ENCODE results near the gene INO80C. TPM values are rescaled to one million over a fixed set of nuclear protein-coding genes. Genes with fewer than 3 reads are reported as not detected.

The INO80C gene
- total RNA-seq, 1 donor from 2014 or later, result 11.3 TPM

- TF ChIP-seq, protein P1, sequence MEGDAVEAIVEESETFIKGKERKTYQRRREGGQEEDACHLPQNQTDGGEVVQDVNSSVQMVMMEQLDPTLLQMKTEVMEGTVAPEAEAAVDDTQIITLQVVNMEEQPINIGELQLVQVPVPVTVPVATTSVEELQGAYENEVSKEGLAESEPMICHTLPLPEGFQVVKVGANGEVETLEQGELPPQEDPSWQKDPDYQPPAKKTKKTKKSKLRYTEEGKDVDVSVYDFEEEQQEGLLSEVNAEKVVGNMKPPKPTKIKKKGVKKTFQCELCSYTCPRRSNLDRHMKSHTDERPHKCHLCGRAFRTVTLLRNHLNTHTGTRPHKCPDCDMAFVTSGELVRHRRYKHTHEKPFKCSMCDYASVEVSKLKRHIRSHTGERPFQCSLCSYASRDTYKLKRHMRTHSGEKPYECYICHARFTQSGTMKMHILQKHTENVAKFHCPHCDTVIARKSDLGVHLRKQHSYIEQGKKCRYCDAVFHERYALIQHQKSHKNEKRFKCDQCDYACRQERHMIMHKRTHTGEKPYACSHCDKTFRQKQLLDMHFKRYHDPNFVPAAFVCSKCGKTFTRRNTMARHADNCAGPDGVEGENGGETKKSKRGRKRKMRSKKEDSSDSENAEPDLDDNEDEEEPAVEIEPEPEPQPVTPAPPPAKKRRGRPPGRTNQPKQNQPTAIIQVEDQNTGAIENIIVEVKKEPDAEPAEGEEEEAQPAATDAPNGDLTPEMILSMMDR (IDR thresholded peaks at IDR 0.05; ENCODE audit: insufficient read depth, low read length, poor library complexity, severe bottlenecking), result no peak
- H3K27me3 ChIP-seq (ENCODE audit: control insufficient read depth, insufficient read depth, low read length), result no peaks in the 10 kb centered on the region
- no peak for DNase-seq (ENCODE audit: low read depth)
- H3K36me3 ChIP-seq (ENCODE audit: control insufficient read depth, insufficient read depth, low read length), result no peaks in the 10 kb centered on the region
- no peak overlapping the region for H3K4me3 ChIP-seq (ENCODE audit: low read depth, low read length)
Measured at GRCh38 chr18:35479911-35480586, 17.7 kb downstream of the INO80C start.

- Histone ChIP-seq H3K4me3 (ENCODE audit: low read depth, low read length) (no peak overlapping the region), H3K27me3 (ENCODE audit: control insufficient read depth, insufficient read depth, low read length) (no peaks in the 10 kb centered on the region), H3K36me3 (ENCODE audit: control insufficient read depth, insufficient read depth, low read length) (no peaks in the 10 kb centered on the region)
- peak; percentile 95 for DNase-seq (ENCODE audit: low read depth)
- TF ChIP-seq, protein P1 (IDR thresholded peaks at IDR 0.05; ENCODE audit: insufficient read depth, low read length, poor library complexity, severe bottlenecking), result no peak
Measured at GRCh38 chr18:35478520-35479435, 19.0 kb downstream of the INO80C start.

GRCh38 chr18:35477974-35478373, 19.8 kb downstream of the INO80C start:
- peak overlapping the region; percentile 18 for H3K4me3 ChIP-seq (ENCODE audit: low read depth, low read length)
- no peak for DNase-seq (ENCODE audit: low read depth)
- TF ChIP-seq, protein P1 (IDR thresholded peaks at IDR 0.05; ENCODE audit: insufficient read depth, low read length, poor library complexity, severe bottlenecking), result no peak
- H3K36me3 ChIP-seq (ENCODE audit: control insufficient read depth, insufficient read depth, low read length), result no peaks in the 10 kb centered on the region
- H3K27me3 ChIP-seq (ENCODE audit: control insufficient read depth, insufficient read depth, low read length), result no peaks in the 10 kb centered on the region

DNA sequence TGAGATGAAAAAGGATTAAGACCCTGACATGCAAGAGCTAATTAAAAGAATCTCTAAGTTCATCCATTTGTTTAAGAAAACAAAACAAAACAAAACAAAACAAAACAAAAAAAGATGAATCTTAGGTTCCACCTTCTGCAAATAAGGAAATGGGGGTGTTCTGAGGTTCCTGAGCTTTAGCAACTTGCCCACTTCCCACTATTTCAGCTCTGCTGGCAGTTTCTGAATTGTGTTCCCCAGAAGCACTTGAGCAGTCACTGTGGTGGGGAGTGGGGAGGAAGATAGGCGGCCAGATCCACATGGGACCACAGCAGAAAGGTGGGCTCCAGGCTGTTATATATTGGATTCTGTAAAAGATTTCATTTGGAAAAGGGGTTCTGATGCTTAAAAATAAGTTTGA, 20.3 kb downstream of the INO80C start:
- H3K36me3 ChIP-seq (ENCODE audit: control insufficient read depth, insufficient read depth, low read length), result no peaks in the 10 kb centered on the region
- H3K4me3 ChIP-seq (ENCODE audit: low read depth, low read length), result peak overlapping the region; percentile 12
- TF ChIP-seq, protein P1 (IDR thresholded peaks at IDR 0.05; ENCODE audit: insufficient read depth, low read length, poor library complexity, severe bottlenecking), result no peak

DNA sequence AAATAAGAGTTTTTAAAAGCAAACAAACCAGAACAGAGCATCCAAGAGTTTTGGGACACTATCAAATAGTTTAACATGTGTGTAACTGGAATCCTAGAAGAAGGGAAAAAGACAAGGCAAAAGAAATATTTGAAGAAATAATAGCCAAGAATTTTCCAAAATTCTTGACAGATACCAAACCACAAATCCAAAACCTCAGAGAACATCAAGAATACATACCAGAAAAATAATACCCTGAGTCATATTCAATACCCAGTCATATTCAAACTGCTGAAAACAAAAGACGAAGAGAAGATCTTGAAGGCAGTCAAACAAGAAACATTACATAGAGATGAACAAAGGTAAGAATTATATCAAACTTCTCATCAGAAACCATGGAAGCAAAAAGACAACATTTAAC, 22.9 kb downstream of the INO80C start:
- Histone ChIP-seq H3K27me3 (ENCODE audit: control insufficient read depth, insufficient read depth, low read length) (no peaks in the 10 kb centered on the region), H3K4me3 (ENCODE audit: low read depth, low read length) (no peak overlapping the region), H3K36me3 (ENCODE audit: control insufficient read depth, insufficient read depth, low read length) (no peaks in the 10 kb centered on the region)
- TF ChIP-seq, protein P1 (IDR thresholded peaks at IDR 0.05; ENCODE audit: insufficient read depth, low read length, poor library complexity, severe bottlenecking), result no peak
- no peak for DNase-seq (ENCODE audit: low read depth)

More for the DNA sequence above, 20.3 kb downstream of the INO80C start:
- no peak for DNase-seq (ENCODE audit: low read depth)
- H3K27me3 ChIP-seq (ENCODE audit: control insufficient read depth, insufficient read depth, low read length), result no peaks in the 10 kb centered on the region
